Psoas muscle (tissue), 8 donors: ENCODE results near the gene TACSTD2. TPM values are rescaled to one million over a fixed set of nuclear protein-coding genes. Genes with fewer than 3 reads are reported as not detected.
"Not testable (repeated sequence)": the region's sequence is repeated elsewhere in the genome, so short reads cannot be mapped to it uniquely, and the experiment has no call there.

Experiments
- ATAC-seq, 4 donors: fragments of 200-7000 bp; cut with Tn5 transposase; one replicate each; pipeline ENCODE4 v1.9.1; 2020; ENCODE audit warnings: moderate library complexity in 3 of 4, mild to moderate bottlenecking in 2 of 4
- DNase-seq, 2 donors: peaks; one replicate each; pipeline ENCODE4 v3.0.0-alpha.2; 2020
- H3K27ac ChIP-seq: fragments of 200-600 bp; one replicate; pipeline ENCODE4 v1.8.0; 2022
- H3K27me3 ChIP-seq, 3 donors: fragments of 200-600 bp in 1 of 3; one replicate each; pipeline versions ENCODE4 v1.6.1 to v1.8.0; 2013 to 2022; ENCODE audit warnings: low read length in 2 of 3, mild to moderate bottlenecking in 2 of 3, moderate library complexity in 1 of 3; ENCODE audit not compliant: insufficient read depth in 3 of 3
- H3K36me3 ChIP-seq, 2 donors: fragments of 200-600 bp in 1 of 2; one replicate each; pipeline versions ENCODE4 v1.6.1 to v1.8.0; 2013 to 2022; ENCODE audit warnings: low read depth in 1 of 2, mild to moderate bottlenecking in 1 of 2, moderate library complexity in 1 of 2; ENCODE audit not compliant: insufficient read depth in 1 of 2
- H3K4me1 ChIP-seq: fragments of 200-600 bp; one replicate; pipeline ENCODE4 v1.8.0; 2022
- H3K4me3 ChIP-seq: fragments of 200-600 bp; one replicate; pipeline ENCODE4 v1.8.0; 2022; ENCODE audit warnings: mild to moderate bottlenecking
- H3K9me3 ChIP-seq: fragments of 200-600 bp; one replicate; pipeline ENCODE4 v1.8.0; 2022
- WGBS, 3 donors: extraction: QIAGEN DNeasy Blood & Tissue Kit; methylation state at CpG; one replicate each; pipeline versions ENCODE4 v1.1.6 to v1.1.7; 2013; 5-methylcytosine and 5-hydroxymethylcytosine counted together
- intact Hi-C, 2 donors: fragments of 100-400 bp; cut with DNase I; formaldehyde crosslinking; loops; one replicate each; pipeline versions ENCODE4 v1.11.0 to v1.14.2; 2022
- polyA plus RNA-seq, 3 donors: library from polyadenylated mRNA; stranded (reverse); fragments of 200-250 nt; gene quantifications; one replicate each; pipeline ENCODE4 v1.2.3, GENCODE V29; 2013
- total RNA-seq, 4 donors: library from RNA; stranded (reverse); fragmentation: NEBNext Ultra II Directional in 2 of 4; extraction: Animal tissue kit (Norgen Biotek cat#: 25700) in 2 of 4; gene quantifications; one replicate each; pipeline versions ENCODE4 v1.2.1 to v1.2.4, GENCODE V29; 2021 to 2023
- TF ChIP-seq, protein P1 (sequence below): fragments of 200-600 bp; IDR thresholded peaks from one replicate; pipeline ENCODE4 v1.8.0; 2022; ENCODE audit warnings: antibody characterized with exemption
- donor health status: healthy with polysubstance abuse.
- donor health status: DM: no; HTN: no; CAD: no; lungs with moderate emphysema.
- donor health status: Bipolar disorder and iron deficiency.
- donor health status: healthy.
- donor health status: DM: yes; HTN: yes; CAD: no.
- donor health status: DM: no; HTN: no; CAD: no.
- donor health status: DM: no; HTN: no; CAD: no.
- donor health status: DM: yes; HTN: yes; CAD: no.

The TACSTD2 gene
- total and polyA plus RNA-seq, 7 donors, result 0.12 to 0.34 (median 0.22) TPM

DNA sequence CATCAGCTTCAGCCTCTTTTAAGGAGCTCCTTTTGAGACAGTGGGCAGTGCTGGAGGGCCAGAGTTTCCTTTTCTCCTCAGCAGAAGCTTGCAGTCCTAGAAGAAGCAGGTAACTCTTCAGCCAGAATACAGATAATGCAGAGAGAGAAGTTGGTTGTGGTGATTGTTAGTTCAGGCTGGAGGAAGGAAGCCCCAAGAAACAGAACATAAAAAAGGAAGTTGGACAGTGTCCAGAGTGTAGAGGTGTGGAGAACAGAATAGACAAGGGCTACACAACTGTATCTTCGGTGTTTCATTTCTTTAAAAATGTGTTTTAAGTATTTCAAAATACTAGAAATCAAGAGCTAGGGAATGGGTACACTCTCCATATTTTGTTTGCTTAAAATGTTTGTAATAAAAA is 6.4 kb upstream of the TACSTD2 start:
- Histone ChIP-seq H3K4me1 (peaks cover 10% of the 10 kb centered on the region), H3K27me3 (peaks cover 0 to 7% (median 0%) of the 10 kb centered on the region in 3 donors), H3K9me3 (no peaks in the 10 kb centered on the region), H3K36me3 (no peaks in the 10 kb centered on the region), H3K4me3 (no peak overlapping the region), H3K27ac (no peak overlapping the region)
- 38 to 71% (median 59%) methylated on average over 1 of the region's 1 CpG for WGBS, 3 donors
- TF ChIP-seq, protein P1, sequence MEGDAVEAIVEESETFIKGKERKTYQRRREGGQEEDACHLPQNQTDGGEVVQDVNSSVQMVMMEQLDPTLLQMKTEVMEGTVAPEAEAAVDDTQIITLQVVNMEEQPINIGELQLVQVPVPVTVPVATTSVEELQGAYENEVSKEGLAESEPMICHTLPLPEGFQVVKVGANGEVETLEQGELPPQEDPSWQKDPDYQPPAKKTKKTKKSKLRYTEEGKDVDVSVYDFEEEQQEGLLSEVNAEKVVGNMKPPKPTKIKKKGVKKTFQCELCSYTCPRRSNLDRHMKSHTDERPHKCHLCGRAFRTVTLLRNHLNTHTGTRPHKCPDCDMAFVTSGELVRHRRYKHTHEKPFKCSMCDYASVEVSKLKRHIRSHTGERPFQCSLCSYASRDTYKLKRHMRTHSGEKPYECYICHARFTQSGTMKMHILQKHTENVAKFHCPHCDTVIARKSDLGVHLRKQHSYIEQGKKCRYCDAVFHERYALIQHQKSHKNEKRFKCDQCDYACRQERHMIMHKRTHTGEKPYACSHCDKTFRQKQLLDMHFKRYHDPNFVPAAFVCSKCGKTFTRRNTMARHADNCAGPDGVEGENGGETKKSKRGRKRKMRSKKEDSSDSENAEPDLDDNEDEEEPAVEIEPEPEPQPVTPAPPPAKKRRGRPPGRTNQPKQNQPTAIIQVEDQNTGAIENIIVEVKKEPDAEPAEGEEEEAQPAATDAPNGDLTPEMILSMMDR, result no peak
- DNase-seq (no peak), ATAC-seq (no peak)
- intact Hi-C loops, result no loop called here

DNA sequence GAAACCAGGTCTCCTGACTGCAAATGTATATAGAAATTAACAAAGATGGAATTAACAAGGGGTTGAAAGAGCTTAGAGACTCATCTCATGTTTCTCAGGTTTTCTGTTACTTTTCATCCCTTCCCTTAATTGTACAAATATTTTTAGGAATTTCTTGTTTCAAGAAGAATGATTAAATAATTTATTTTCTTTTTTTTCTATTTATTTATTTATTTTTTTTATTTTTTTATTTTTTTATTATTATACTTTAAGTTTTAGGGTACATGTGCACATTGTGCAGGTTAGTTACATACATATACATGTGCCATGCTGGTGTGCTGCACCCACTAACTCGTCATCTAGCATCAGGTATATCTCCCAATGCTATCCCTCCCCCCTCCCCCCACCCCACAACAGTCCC is 5.1 kb upstream of the TACSTD2 start:
- ATAC-seq, DNase-seq, intact Hi-C loops, H3K9me3 ChIP-seq, H3K27ac ChIP-seq, H3K4me1 ChIP-seq, H3K4me3 ChIP-seq, H3K36me3 ChIP-seq: not testable (repeated sequence)
- 77 to 89% methylated on average over 1 of the region's 1 CpG; no CpG with 5 or more reads in 1 of the 3 donors for WGBS, 3 donors
- H3K27me3 ChIP-seq, result peaks cover 0 to 19% (median 3%) of the 10 kb centered on the region in 3 donors

DNA sequence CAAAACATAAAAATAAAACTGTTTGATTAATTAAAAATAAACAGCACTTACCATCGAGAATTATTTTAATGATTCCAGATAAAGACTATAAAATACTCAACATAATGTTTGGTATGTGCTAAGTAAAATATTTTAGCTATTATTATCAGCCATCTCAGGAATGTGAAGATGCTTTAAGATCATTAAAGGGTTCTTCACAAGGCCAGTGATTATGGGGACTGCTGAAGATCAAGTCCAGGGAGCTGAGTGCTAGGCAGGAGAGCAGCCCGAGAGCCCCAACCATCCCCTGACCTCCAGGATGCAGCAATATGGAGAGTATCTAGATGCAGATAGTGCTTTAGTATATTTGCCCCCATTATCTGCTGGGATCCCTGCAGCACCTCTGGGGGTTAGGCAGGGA is 4.6 kb upstream of the TACSTD2 start:
- Histone ChIP-seq H3K36me3 (no peaks in the 10 kb centered on the region), H3K27ac (no peak overlapping the region), H3K4me1 (peaks cover 10% of the 10 kb centered on the region), H3K4me3 (no peak overlapping the region), H3K27me3 (peaks cover 0 to 24% (median 7%) of the 10 kb centered on the region in 3 donors), H3K9me3 (no peaks in the 10 kb centered on the region)
- WGBS, 3 donors, result 93 to 98% (median 95%) methylated on average over 2 of the region's 2 CpGs
- intact Hi-C loops, result no loop called here
- TF ChIP-seq, protein P1, result no peak
- ATAC-seq, result no peak
- no peak for DNase-seq

DNA sequence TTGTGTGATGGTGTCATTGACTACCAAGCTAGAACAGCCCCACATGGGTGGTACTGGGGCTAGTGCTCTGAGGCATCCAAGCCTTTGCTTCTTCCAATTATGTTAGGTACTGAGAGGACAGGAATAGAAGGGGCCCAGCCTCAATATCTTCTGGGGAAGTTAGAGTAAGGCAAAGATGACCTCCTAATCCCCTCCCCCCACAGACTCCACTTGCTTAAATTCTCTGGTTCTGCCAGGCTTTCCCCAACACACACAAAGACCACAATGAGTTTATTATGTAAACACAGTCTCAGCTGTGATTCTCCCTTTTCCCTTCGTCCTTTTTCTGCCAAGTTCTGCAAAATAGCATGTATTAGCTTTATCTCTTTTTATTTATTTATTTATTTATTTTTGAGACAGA is 3.1 kb upstream of the TACSTD2 start:
- WGBS, 3 donors, result 55 to 65% (median 59%) methylated on average over 1 of the region's 1 CpG
- no peaks in the 10 kb centered on the region for H3K9me3 ChIP-seq
- H3K36me3 ChIP-seq, result no peaks in the 10 kb centered on the region
- H3K27me3 ChIP-seq, result peaks cover 0 to 38% (median 7%) of the 10 kb centered on the region in 3 donors
- intact Hi-C loops, result no loop called here
- H3K4me3 ChIP-seq, result no peak overlapping the region
- H3K4me1 ChIP-seq, result peaks cover 10% of the 10 kb centered on the region
- ATAC-seq, result no peak
- no peak overlapping the region for H3K27ac ChIP-seq
- no peak for DNase-seq
- TF ChIP-seq, protein P1, result no peak

DNA sequence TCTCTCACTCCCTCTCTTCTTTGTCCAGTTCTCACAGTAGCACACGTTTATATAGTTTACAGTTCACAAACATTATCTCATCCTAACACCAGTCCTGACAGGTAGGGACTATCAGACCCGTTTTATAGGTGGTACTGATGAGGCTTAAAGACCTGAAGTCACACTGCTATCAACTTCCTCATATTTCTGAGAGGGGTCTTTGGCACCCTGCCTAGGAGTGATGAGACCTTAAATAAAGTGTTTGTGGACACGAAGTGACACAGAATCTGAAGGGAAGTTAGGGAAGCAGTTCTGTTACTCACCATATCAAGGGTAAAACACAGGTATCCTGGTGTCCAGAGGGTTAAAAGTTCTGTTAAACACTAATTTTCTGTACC is 590 bp upstream of the TACSTD2 start:
- no peak for ATAC-seq
- WGBS, 3 donors, result 44 to 69% (median 55%) methylated on average over 3 of the region's 3 CpGs
- H3K36me3 ChIP-seq, result no peaks in the 10 kb centered on the region
- no peaks in the 10 kb centered on the region for H3K9me3 ChIP-seq
- H3K27me3 ChIP-seq, result peaks cover 0 to 53% (median 7%) of the 10 kb centered on the region in 3 donors
- H3K4me1 ChIP-seq, result no peaks in the 10 kb centered on the region
- TF ChIP-seq, protein P1, result no peak
- intact Hi-C loops, result no loop called here
- no peak overlapping the region for H3K27ac ChIP-seq
- no peak for DNase-seq
- H3K4me3 ChIP-seq, result no peak overlapping the region
